ENCODE data around the gene STX2.

Gene STX2

DNA sequence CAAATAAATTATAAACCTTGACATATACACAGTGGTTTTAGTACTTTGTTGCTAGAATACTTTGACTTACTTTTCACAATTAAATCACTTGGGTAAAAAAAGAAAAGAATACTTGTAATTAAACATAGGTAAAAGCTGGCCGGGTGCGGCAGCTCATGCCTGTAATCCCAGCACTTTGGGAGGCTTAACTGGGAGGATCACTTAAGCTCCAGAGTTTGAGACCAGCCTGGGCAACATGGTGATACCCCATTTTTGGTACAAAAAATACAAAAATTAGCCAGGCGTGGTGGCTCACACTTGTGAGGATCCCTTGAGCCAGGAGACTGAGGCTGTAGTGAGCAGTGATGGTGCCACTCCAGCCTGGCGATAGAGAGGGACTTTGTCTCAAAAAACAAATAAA is 7.8 kb downstream of the STX2 start:
- no peak for DNase-seq

GRCh38 chr12:130830246-130830551 is 8.9 kb downstream of the STX2 start:
- DNase-seq: no peak

DNA sequence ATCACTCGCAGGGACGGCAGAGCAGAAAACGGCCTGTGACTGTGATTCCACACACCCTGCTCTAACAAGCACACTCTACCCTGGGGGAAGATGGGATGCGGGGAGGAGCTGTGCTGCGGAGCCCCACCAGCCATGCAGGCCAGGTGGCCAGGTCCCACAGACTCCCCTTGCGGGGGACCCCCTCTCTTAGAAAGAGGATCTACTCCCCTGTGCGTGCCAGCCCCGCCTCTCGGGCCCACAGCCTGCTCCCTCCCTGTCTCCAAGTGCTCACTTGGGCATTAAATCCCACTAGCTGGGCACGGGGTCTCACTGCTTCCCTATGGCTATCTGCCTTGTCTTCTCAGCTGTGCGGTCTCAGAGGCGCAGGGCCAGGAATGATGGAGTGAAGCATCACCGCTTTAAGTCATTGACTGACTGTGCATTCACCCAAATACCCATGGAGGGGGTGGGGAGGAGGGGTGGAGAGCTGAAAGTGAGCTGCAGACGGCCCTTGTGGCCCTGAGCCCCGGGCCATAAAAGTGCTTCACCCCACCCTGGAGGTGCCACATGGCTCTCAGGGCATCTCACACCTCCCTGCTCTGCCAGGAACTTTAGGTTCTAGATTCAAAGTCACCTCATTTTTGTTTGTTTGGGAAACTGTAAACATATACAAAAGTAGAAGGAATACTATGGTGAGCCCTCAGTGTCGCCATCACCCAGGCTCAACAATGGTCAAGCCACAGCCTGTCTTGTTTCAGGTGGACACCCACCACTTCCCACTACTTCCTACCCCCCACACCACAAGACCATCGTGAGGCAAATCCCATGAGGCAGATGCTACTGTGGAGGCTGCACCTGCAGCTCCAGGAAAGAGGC is 9.4 kb downstream of the STX2 start:
- DNase-seq: peak in 1 of 2 donors; percentile 13

DNA sequence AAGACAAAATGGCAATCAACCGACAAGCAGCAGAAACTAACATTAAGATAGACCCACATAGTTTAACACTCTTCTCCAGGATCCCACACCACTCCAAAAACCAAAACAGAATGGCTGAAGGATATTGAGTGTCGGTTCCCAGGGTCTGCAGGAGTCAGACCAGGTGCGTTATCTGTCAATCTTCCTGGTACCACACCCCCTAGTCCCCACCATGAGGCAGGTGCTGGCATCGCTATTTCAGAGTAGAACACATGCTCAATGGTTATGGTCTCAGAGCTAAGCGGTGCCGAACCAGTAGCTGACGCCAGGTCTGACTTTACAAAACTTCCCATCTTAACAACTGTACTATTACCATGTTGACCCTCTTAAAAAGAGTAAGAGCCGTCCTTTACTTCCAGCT is 10.2 kb downstream of the STX2 start:
- DNase-seq: no peak

DNA sequence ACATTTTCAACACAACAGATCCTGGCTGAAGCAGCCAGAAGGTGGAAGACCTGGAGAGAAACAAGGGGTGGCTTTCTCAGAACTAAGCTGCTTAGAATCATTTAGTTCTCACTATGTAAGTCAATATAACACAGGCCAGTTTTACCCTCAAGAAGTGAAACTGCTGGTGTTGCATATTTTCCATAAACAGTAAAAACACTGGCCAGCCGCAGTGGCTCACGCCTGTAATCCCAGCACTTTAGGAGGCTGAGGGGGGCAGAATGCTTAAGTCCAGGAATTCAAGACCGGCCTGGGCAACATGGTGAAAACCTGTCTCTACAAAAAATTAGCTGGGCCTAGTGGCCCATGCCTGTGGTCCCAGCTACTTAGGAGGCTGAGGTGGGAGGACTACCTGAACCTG is 11.6 kb downstream of the STX2 start:
- peak; percentile 19 to 29 for DNase-seq

- peak; percentile 58 to 64 for DNase-seq
Observed at GRCh38 chr12:130826151-130826801, 12.8 kb downstream of the STX2 start.

GRCh38 chr12:130825771-130826150 is 13.3 kb downstream of the STX2 start:
- DNase-seq: no peak

GRCh38 chr12:130819681-130820080 is 19.4 kb downstream of the STX2 start:
- no peak for DNase-seq

DNA sequence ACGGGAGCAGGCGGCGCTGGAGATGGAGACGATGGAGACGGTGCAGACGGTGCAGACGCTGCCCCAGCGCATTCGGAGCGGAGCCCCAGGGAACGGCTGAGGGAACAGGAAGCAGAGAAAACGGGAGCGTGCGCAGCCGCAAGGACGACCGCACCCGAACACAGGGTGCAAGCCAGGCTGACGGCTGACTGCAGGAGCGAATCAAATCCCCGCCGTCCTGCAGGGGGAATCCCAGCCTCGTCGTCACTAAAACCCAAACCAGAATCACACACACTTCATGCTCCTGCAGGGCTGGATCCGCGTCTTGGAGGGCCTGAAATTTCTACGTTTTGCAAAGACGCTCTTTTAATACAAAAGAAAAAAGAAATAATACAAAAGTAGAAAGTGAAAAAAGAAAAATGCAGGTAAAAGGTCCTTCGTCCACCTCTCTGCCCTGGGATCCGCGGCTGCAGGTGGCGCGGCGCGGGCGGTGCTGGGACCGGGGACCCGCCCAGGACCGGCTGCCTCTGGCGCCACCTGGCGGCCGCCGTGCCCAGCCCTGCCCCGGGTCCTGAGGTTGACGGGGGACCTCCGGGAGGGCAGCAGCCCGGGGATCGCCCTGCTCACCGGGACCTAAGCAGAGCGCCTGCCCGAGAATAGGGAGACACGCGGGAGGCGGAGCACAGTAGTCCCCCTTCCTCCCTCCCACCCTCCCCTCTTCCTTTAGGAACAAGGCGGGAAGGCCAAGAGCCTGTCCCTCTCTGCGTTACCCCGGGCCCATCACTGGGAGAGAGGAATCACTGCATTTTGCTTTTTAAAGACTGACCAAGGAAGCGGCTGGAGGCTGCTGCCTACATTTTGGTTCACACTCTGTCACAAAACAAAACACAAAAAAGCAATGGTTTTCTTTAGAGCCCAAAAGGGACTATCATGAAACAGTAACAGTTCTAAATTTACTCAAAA is 20.1 kb downstream of the STX2 start:
- peak; percentile 36 to 63 for DNase-seq

DNA sequence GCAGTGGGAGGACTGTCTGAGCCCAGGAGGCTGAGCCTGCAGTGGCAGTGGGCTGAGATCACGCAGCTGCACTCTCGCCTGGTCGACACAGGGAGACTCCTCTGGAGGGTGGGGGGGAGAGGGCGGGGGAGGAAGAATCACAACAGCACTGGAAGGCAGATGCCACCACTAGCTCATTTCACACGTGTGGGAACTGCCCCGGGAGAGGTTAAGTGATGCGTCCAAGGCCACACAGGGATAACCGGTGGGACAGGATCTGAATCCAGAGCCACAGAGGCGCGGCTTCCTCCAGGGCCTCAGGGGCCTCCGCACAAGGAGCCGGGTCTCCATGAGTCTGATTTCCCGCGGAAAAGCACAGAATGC is 20.8 kb downstream of the STX2 start:
- no peak for DNase-seq

DNA sequence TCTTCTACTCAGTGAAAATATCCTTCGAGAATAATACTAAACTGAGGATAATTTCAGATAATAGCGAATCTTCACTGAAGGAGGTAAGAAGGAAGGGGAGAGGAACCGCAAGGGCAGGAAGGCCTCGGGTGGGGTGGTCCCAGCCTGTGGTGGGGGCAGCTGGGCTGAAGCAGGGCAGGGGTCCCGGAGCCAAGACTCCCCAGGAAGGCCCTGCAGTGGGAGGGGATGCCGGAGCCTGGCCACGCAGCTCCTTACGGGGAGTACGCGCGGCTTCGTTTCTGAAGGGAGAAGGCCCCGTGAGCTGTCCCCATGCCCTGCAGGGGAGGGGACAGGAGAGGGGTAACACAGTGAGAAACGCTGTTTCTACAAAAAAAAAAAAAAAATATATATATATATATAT is 21.2 kb downstream of the STX2 start:
- no peak for DNase-seq

- DNase-seq: no peak
Observed at GRCh38 chr12:130816097-130816496, 23.0 kb downstream of the STX2 start.

- DNase-seq: no peak
Observed at GRCh38 chr12:130815028-130815741, 23.9 kb downstream of the STX2 start.

GRCh38 chr12:130813949-130814348 is 25.1 kb downstream of the STX2 start:
- no peak for DNase-seq

GRCh38 chr12:130813436-130813835 is 25.6 kb downstream of the STX2 start:
- DNase-seq: no peak

GRCh38 chr12:130809791-130810190 is 29.3 kb downstream of the STX2 start:
- DNase-seq: no peak

GRCh38 chr12:130807309-130807708 is 31.7 kb downstream of the STX2 start:
- no peak for DNase-seq

DNA sequence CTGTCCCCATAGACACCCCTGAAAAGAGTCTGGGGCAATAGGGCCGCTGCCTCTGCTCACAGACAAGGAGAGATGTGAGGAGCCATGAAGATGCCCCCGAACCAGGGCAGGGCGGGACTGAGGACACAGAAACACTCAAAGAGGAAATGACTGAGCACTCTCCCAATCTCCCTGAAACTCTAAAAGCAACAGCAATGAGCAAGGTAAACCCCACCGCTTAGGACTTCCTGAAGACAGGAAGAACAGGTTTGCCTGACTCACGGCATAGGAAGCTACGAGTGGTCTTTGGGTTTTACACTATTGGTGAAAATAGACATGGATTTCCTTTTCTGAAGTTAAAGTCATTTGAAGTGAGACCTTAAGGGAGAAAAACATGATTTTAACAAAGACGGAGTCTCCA is 32.5 kb downstream of the STX2 start:
- no peak for DNase-seq

- DNase-seq: no peak
Observed at GRCh38 chr12:130805635-130806034, 33.4 kb downstream of the STX2 start.

GRCh38 chr12:130804216-130804615 is 34.8 kb downstream of the STX2 start:
- no peak for DNase-seq

DNA sequence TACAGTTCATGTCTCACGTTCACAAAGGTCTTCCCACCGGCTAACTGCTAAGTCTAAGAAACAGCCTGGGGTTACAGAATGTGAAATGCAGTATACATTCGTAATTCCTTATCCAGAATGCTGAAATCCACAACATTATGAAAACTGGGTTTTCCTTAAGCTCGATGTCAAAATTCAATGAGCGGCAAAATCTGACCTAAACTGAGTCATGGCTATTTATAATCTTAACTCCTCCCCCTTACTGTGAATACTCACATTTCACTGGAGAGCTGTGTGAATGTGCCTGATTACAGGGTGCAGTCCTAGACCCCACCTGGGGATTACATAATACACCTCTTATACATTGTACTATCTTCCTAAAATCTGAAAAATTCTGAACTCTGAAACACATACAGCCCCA is 35.3 kb downstream of the STX2 start:
- DNase-seq: no peak

GRCh38 chr12:130800312-130800711 is 38.7 kb downstream of the STX2 start:
- DNase-seq: no peak

GRCh38 chr12:130799051-130799450 is 40.0 kb downstream of the STX2 start:
- no peak for DNase-seq
